ENCODE results near the gene SIRPD. TPM values are rescaled to one million over a fixed set of nuclear protein-coding genes. Genes with fewer than 3 reads are reported as not detected.

The SIRPD gene
- polyA plus RNA-seq, 1 donor (not counting 4 experiments of a cell fraction or from before 2014, with no cell fraction given) = not detected

- DNase-seq (ENCODE audit: low read depth, low spot score) = no peak
- Histone ChIP-seq H3K4me3 (ENCODE audit: control insufficient read depth in 2 of 3, extremely low read depth in 1 of 3, insufficient read depth in 2 of 3, low read depth in 1 of 3, low read length in 3 of 3) (no peak overlapping the region), H4K20me1 (ENCODE audit: control insufficient read depth, extremely low read depth, insufficient read depth, low read length) (no peaks in the 10 kb centered on the region), H3K27ac (ENCODE audit: control insufficient read depth, insufficient read depth, low read length) (no peak overlapping the region), H3K4me2 (ENCODE audit: control insufficient read depth, extremely low read depth, insufficient read depth, low read depth, low read length) (no peak overlapping the region), H2AFZ (ENCODE audit: control insufficient read depth, low read length) (no peak overlapping the region), H3K9ac (ENCODE audit: control insufficient read depth, extremely low read depth, insufficient read depth, low read length) (no peak overlapping the region), H3K27me3 (ENCODE audit: control insufficient read depth, extremely low read depth, insufficient read depth, low read length) (no peaks in the 10 kb centered on the region), H3K9me3 (ENCODE audit: control insufficient read depth, low read depth, low read length) (no peaks in the 10 kb centered on the region), H3K9me1 (ENCODE audit: control insufficient read depth, extremely low read depth, insufficient read depth, low read length) (no peaks in the 10 kb centered on the region), H3K36me3 (ENCODE audit: control insufficient read depth in 2 of 2, extremely low read depth in 1 of 2, insufficient read depth in 2 of 2, low read length in 2 of 2) (no peaks in the 10 kb centered on the region), H3K4me1 (ENCODE audit: control insufficient read depth, extremely low read depth, insufficient read depth, low read length) (peaks cover 28% of the 10 kb centered on the region), H3K79me2 (ENCODE audit: control insufficient read depth, insufficient read depth, low read length) (no peaks in the 10 kb centered on the region)
- no peak for FAIRE-seq
- dilution Hi-C loops (cut with MboI; ENCODE audit: extremely low pct_ligation_motif_present, low sequenced_read_pairs) = no loop called here
- TF ChIP-seq CTCF (optimal IDR thresholded peaks at IDR 0.05 in 1 of 3, IDR thresholded peaks at IDR 0.05 in 1 of 3, conservative IDR thresholded peaks at IDR 0.05 in 1 of 3; ENCODE audit: extremely low read depth in 1 of 3, insufficient read depth in 2 of 3, low read length in 3 of 3) = no peak
- TF ChIP-seq EZH2 (IDR thresholded peaks at IDR 0.05; ENCODE audit: low read length) = no peak
Measured at GRCh38 chr20:1493536-1493935, 64.0 kb downstream of the SIRPD start.

- Histone ChIP-seq H3K9me3 (ENCODE audit: control insufficient read depth, low read depth, low read length) (no peaks in the 10 kb centered on the region), H3K79me2 (ENCODE audit: control insufficient read depth, insufficient read depth, low read length) (no peaks in the 10 kb centered on the region), H3K4me3 (ENCODE audit: control insufficient read depth in 2 of 3, extremely low read depth in 1 of 3, insufficient read depth in 2 of 3, low read depth in 1 of 3, low read length in 3 of 3) (no peak overlapping the region), H3K4me1 (ENCODE audit: control insufficient read depth, extremely low read depth, insufficient read depth, low read length) (peaks cover 24% of the 10 kb centered on the region), H3K9ac (ENCODE audit: control insufficient read depth, extremely low read depth, insufficient read depth, low read length) (no peak overlapping the region), H3K4me2 (ENCODE audit: control insufficient read depth, extremely low read depth, insufficient read depth, low read depth, low read length) (no peak overlapping the region), H3K27me3 (ENCODE audit: control insufficient read depth, extremely low read depth, insufficient read depth, low read length) (no peaks in the 10 kb centered on the region), H3K27ac (ENCODE audit: control insufficient read depth, insufficient read depth, low read length) (no peak overlapping the region), H3K9me1 (ENCODE audit: control insufficient read depth, extremely low read depth, insufficient read depth, low read length) (no peaks in the 10 kb centered on the region), H4K20me1 (ENCODE audit: control insufficient read depth, extremely low read depth, insufficient read depth, low read length) (no peaks in the 10 kb centered on the region), H2AFZ (ENCODE audit: control insufficient read depth, low read length) (no peak overlapping the region), H3K36me3 (ENCODE audit: control insufficient read depth in 2 of 2, extremely low read depth in 1 of 2, insufficient read depth in 2 of 2, low read length in 2 of 2) (no peaks in the 10 kb centered on the region)
- TF ChIP-seq CTCF (optimal IDR thresholded peaks at IDR 0.05 in 1 of 3, IDR thresholded peaks at IDR 0.05 in 1 of 3, conservative IDR thresholded peaks at IDR 0.05 in 1 of 3; ENCODE audit: extremely low read depth in 1 of 3, insufficient read depth in 2 of 3, low read length in 3 of 3) (no peak), EZH2 (IDR thresholded peaks at IDR 0.05; ENCODE audit: low read length) (no peak)
- DNase-seq (ENCODE audit: low read depth, low spot score) (no peak), FAIRE-seq (no peak)
- dilution Hi-C loops (cut with MboI; ENCODE audit: extremely low pct_ligation_motif_present, low sequenced_read_pairs) = no loop called here
Measured at GRCh38 chr20:1491860-1492642, 65.5 kb downstream of the SIRPD start.
